Mesenchymal stem cell (in vitro differentiated cells and primary cell): ENCODE data around the gene TGFBR3L.
"Not testable (repeated sequence)": the region's sequence is repeated elsewhere in the genome, so short reads cannot be mapped to it uniquely, and the experiment has no call there.

Experiments used
- DNase-seq: peaks from one replicate; pipeline ENCODE4 v3.0.0-alpha.2; 2013
- H2AFZ ChIP-seq: one replicate; pipeline ENCODE4 v1.6.1; 2013; ENCODE audit warnings: low read depth, mild to moderate bottlenecking, control low read depth, inconsistent platforms, low read length, moderate library complexity
- H2AK5ac ChIP-seq: 2 replicates; pipeline ENCODE4 v1.6.1; 2013; ENCODE audit warnings: low read length, moderate library complexity, mild to moderate bottlenecking, inconsistent platforms; ENCODE audit not compliant: severe bottlenecking
- H2BK120ac ChIP-seq: one replicate; pipeline ENCODE4 v1.6.1; 2013; ENCODE audit warnings: low read depth, mild to moderate bottlenecking, inconsistent platforms, low read length, moderate library complexity
- H2BK12ac ChIP-seq, 2 experiments: one replicate each; pipeline ENCODE4 v1.6.1; 2013; ENCODE audit warnings: inconsistent platforms in 2 of 2, low read length in 2 of 2, mild to moderate bottlenecking in 2 of 2, moderate library complexity in 2 of 2, control low read depth in 1 of 2
- H2BK15ac ChIP-seq: one replicate; pipeline ENCODE4 v1.6.1; 2013; ENCODE audit warnings: mild to moderate bottlenecking, low read depth, inconsistent platforms; ENCODE audit not compliant: poor library complexity, severe bottlenecking
- H2BK5ac ChIP-seq: 2 replicates; pipeline ENCODE4 v1.6.1; 2013; ENCODE audit warnings: low read depth, mild to moderate bottlenecking, low read length, control low read depth, inconsistent platforms; ENCODE audit not compliant: poor library complexity, severe bottlenecking
- H3K14ac ChIP-seq, 2 experiments: one replicate each; pipeline ENCODE4 v1.6.1; 2013; ENCODE audit warnings: inconsistent platforms in 2 of 2, low read length in 2 of 2, control low read depth in 1 of 2, mild to moderate bottlenecking in 1 of 2, moderate library complexity in 1 of 2
- H3K18ac ChIP-seq, 2 experiments: one replicate each; pipeline ENCODE4 v1.6.1; 2013; ENCODE audit warnings: inconsistent platforms in 2 of 2, low read length in 2 of 2, control low read depth in 1 of 2, low read depth in 1 of 2, mild to moderate bottlenecking in 1 of 2
- H3K23ac ChIP-seq, 2 experiments: one replicate each; pipeline ENCODE4 v1.6.1; 2013; ENCODE audit warnings: inconsistent platforms in 2 of 2, low read length in 2 of 2, mild to moderate bottlenecking in 2 of 2, moderate library complexity in 2 of 2, control low read depth in 1 of 2
- H3K27ac ChIP-seq: 2 replicates; pipeline ENCODE4 v1.5.1; 2013; ENCODE audit warnings: mild to moderate bottlenecking, moderate library complexity, low read length, control low read depth, inconsistent platforms; ENCODE audit not compliant: poor library complexity, severe bottlenecking
- H3K27me3 ChIP-seq, 2 experiments: 2 replicates each; pipeline versions ENCODE4 v1.6.1 to v1.7.0; 2013; ENCODE audit warnings: low read length in 2 of 2, mild to moderate bottlenecking in 2 of 2, moderate library complexity in 2 of 2, control low read depth in 1 of 2, inconsistent platforms in 1 of 2; ENCODE audit not compliant: control insufficient read depth in 1 of 2, insufficient read depth in 1 of 2
- H3K36me3 ChIP-seq, 2 experiments: 2 replicates each; pipeline versions ENCODE4 v1.6.1 to v1.7.0; 2013; ENCODE audit warnings: low read length in 2 of 2, control low read depth in 1 of 2, inconsistent platforms in 1 of 2, low read depth in 1 of 2, mild to moderate bottlenecking in 1 of 2; ENCODE audit not compliant: insufficient read depth in 2 of 2, control insufficient read depth in 1 of 2
- H3K4ac ChIP-seq, 2 experiments: one replicate each; pipeline ENCODE4 v1.6.1; 2013; ENCODE audit warnings: inconsistent platforms in 2 of 2, low read length in 2 of 2, mild to moderate bottlenecking in 2 of 2, moderate library complexity in 2 of 2, control low read depth in 1 of 2, low read depth in 1 of 2
- H3K4me1 ChIP-seq: 2 replicates; pipeline ENCODE4 v1.6.1; 2013; ENCODE audit warnings: low read depth, low read length, control low read depth; ENCODE audit not compliant: control insufficient read depth, insufficient read depth
- H3K4me2 ChIP-seq: 2 replicates; pipeline ENCODE4 v1.6.1; 2013; ENCODE audit warnings: low read length, mild to moderate bottlenecking, inconsistent platforms; ENCODE audit not compliant: poor library complexity, severe bottlenecking
- H3K4me3 ChIP-seq, 2 experiments: 2 replicates each; pipeline versions ENCODE4 v1.5.1 to v1.7.0; 2013; ENCODE audit warnings: low read length in 2 of 2, mild to moderate bottlenecking in 2 of 2, control low read depth in 1 of 2, low read depth in 1 of 2; ENCODE audit not compliant: insufficient read depth in 1 of 2
- H3K79me1 ChIP-seq: replicated peaks from 2 replicates; pipeline ENCODE4 v1.6.1; 2013; ENCODE audit warnings: mild to moderate bottlenecking, control low read depth, low read length, inconsistent platforms; ENCODE audit not compliant: poor library complexity, severe bottlenecking
- H3K9ac ChIP-seq: 2 replicates; pipeline ENCODE4 v1.7.0; 2013; ENCODE audit warnings: mild to moderate bottlenecking, low read length, moderate library complexity
- H3K9me3 ChIP-seq: 2 replicates; pipeline ENCODE4 v1.7.0; 2013; ENCODE audit warnings: mild to moderate bottlenecking, low read length; ENCODE audit not compliant: control insufficient read depth
- H4K8ac ChIP-seq: one replicate; pipeline ENCODE4 v1.6.1; 2013; ENCODE audit warnings: inconsistent platforms, mild to moderate bottlenecking, low read length, moderate library complexity
- H4K91ac ChIP-seq: one replicate; pipeline ENCODE4 v1.6.1; 2013; ENCODE audit warnings: mild to moderate bottlenecking, low read length, inconsistent platforms
- WGBS: methylation state at CpG from one replicate; pipeline ENCODE4 v1.1.7; 2013; ENCODE audit warnings: mixed read lengths; 5-methylcytosine and 5-hydroxymethylcytosine counted together

The TGFBR3L gene

GRCh38 chr19:7955696-7956095, 41.1 kb downstream of the TGFBR3L start:
- peaks cover 10% of the 10 kb centered on the region for H3K4me1 ChIP-seq

GRCh38 chr19:7959211-7959610, 44.6 kb downstream of the TGFBR3L start:
- no peak for DNase-seq
- Histone ChIP-seq H2AK5ac (no peak overlapping the region), H3K27ac (no peak overlapping the region), H3K9ac (no peak overlapping the region), H2BK12ac (no peak overlapping the region), H3K36me3 (peaks cover 46 to 56% of the 10 kb centered on the region in 2 experiments), H2BK120ac (no peak overlapping the region), H2BK5ac (no peak overlapping the region), H3K23ac (no peak overlapping the region), H3K18ac (no peak overlapping the region), H3K14ac (no peak overlapping the region), H4K91ac (no peak overlapping the region), H3K4me3 (no peak overlapping the region), H3K4me2 (no peak overlapping the region), H4K8ac (no peak overlapping the region), H3K4ac (no peak overlapping the region), H2AFZ (no peak overlapping the region), H3K79me1 (peaks cover 24% of the 10 kb centered on the region), H3K27me3 (no peaks in the 10 kb centered on the region), H3K9me3 (no peaks in the 10 kb centered on the region), H3K4me1 (peaks cover 14% of the 10 kb centered on the region), H2BK15ac (no peak overlapping the region)
- WGBS = 90% methylated on average over 6 of the region's 6 CpGs

More at GRCh38 chr19:7955696-7956095, 41.1 kb downstream of the TGFBR3L start:
- no peak overlapping the region for H3K23ac ChIP-seq
- no peak overlapping the region for H4K8ac ChIP-seq
- no peaks in the 10 kb centered on the region for H3K9me3 ChIP-seq
- H3K9ac ChIP-seq = no peak overlapping the region
- no peak overlapping the region for H2BK12ac ChIP-seq
- no peak overlapping the region for H3K14ac ChIP-seq
- H2AK5ac ChIP-seq = no peak overlapping the region
- no peak overlapping the region for H3K27ac ChIP-seq
- H3K4me3 ChIP-seq = no peak overlapping the region
- peaks cover 21 to 30% of the 10 kb centered on the region in 2 experiments for H3K36me3 ChIP-seq
- H2AFZ ChIP-seq = no peak overlapping the region
- H3K4ac ChIP-seq = no peak overlapping the region
- DNase-seq = no peak
- no peaks in the 10 kb centered on the region for H3K27me3 ChIP-seq
- H2BK15ac ChIP-seq = no peak overlapping the region
- H2BK120ac ChIP-seq = no peak overlapping the region
- H3K79me1 ChIP-seq = peaks cover 16% of the 10 kb centered on the region
- H4K91ac ChIP-seq = no peak overlapping the region
- H2BK5ac ChIP-seq = no peak overlapping the region
- 88% methylated on average over 11 of the region's 11 CpGs for WGBS
- no peak overlapping the region for H3K4me2 ChIP-seq
- no peak overlapping the region for H3K18ac ChIP-seq

- DNase-seq, H2BK120ac ChIP-seq, H3K9ac ChIP-seq, H3K9me3 ChIP-seq, H3K4me2 ChIP-seq, H2BK12ac ChIP-seq, H4K8ac ChIP-seq, H4K91ac ChIP-seq, H3K18ac ChIP-seq, H2BK5ac ChIP-seq, H3K14ac ChIP-seq, H2AK5ac ChIP-seq, H3K4ac ChIP-seq, H2BK15ac ChIP-seq, H2AFZ ChIP-seq, H3K23ac ChIP-seq, H3K27me3 ChIP-seq, H3K4me3 ChIP-seq: not testable (repeated sequence)
- Histone ChIP-seq H3K79me1 (peaks cover 36% of the 10 kb centered on the region), H3K36me3 (peaks cover 61 to 73% of the 10 kb centered on the region in 2 experiments), H3K4me1 (peaks cover 11% of the 10 kb centered on the region), H3K27ac (peak overlapping the region; percentile 63)
- WGBS = 97% methylated on average over 4 of the region's 4 CpGs
These were observed 46.5 kb downstream of the TGFBR3L start for GRCh38 chr19:7961082-7961481.

- Histone ChIP-seq H2BK5ac (no peak overlapping the region), H4K91ac (no peak overlapping the region), H3K4ac (no peak overlapping the region), H2AK5ac (no peak overlapping the region), H3K23ac (no peak overlapping the region), H3K4me3 (no peak overlapping the region), H3K18ac (no peak overlapping the region), H2BK120ac (no peak overlapping the region), H3K27me3 (no peaks in the 10 kb centered on the region), H3K36me3 (peaks cover 62 to 83% of the 10 kb centered on the region in 2 experiments), H3K79me1 (peaks cover 44% of the 10 kb centered on the region), H3K9ac (no peak overlapping the region), H3K4me1 (peaks cover 11% of the 10 kb centered on the region), H3K27ac (peak overlapping the region; percentile 63), H3K4me2 (no peak overlapping the region), H2BK15ac (no peak overlapping the region), H2AFZ (no peak overlapping the region), H3K9me3 (no peaks in the 10 kb centered on the region), H3K14ac (no peak overlapping the region), H2BK12ac (no peak overlapping the region), H4K8ac (no peak overlapping the region)
- DNase-seq = no peak
- WGBS = 95% methylated on average over 10 of the region's 13 CpGs
These were observed 47.4 kb downstream of the TGFBR3L start for GRCh38 chr19:7961920-7962626.
